Measurements from ENCODE around the gene LBH.
A peak's percentile ranks its signal among the peaks of the same experiment; 100 is the strongest.

LBH gene

DNA sequence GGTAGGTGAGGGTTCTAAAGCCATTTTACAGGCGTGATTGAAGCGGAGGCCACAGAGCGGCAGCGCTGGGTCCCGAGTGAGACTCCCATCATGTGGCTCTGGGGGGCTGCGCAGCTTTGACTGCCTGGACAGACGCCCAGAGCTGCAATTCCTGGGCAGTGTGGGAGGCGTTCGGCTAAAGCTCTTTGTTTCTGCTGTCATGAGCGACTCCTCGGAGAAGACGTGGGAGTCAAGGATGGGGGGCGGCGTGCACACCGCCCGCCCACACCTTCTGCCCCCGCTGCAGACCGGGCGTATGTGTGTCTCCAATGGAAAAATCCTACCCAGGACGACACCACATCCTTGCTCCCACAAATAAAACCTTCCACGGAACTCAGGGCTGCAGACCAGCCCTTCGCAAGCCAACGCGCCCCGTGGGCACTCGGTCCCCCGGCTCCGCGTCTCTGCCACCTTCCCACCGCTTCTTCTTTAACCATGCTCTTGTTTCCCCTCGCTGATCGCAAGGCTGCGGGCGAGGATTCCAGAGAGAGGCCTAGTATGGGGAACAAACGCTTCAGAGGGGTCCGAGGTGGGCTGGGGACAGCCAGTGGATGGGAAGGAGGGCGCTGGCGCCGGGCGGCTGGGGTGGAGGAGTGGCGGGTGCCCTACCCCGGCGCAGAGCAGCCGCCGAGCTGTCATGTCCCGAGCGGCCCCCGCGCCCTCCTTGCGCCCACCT lies 680 bp upstream of the LBH start:
- TF ChIP-seq Cebpa-rat (IDR thresholded peaks at IDR 0.05): no peak
- peaks cover 14 to 20% (median 16%) of the 10 kb centered on the region in 11 experiments; a peak in 19 of 22 replicates for H3K27me3 ChIP-seq
- H3K4me1 ChIP-seq: peaks cover 30 to 47% (median 44%) of the 10 kb centered on the region in 10 experiments
- peaks cover 0 to 21% (median 12%) of the 10 kb centered on the region in 11 experiments; a peak in 12 of 22 replicates for H4K20me1 ChIP-seq
- peak overlapping the region; percentile 78 to 89 (median 84) for H3K9ac ChIP-seq
- peak overlapping the region; percentile 68 to 84 (median 77) for H3K4me3 ChIP-seq
- H3K9me3 ChIP-seq (replicated peaks in 1 of 11): no peaks in the 10 kb centered on the region
- peak overlapping the region; percentile 92 to 100 (median 97) for H3K4me2 ChIP-seq
- H3K27ac ChIP-seq: peak overlapping the region in 10 of 11 experiments; percentile 48 to 88 (median 80); a peak in 19 of 22 replicates
- peaks cover 0 to 16% (median 12%) of the 10 kb centered on the region in 11 experiments; a peak in 14 of 22 replicates for H3K36me3 ChIP-seq

DNA sequence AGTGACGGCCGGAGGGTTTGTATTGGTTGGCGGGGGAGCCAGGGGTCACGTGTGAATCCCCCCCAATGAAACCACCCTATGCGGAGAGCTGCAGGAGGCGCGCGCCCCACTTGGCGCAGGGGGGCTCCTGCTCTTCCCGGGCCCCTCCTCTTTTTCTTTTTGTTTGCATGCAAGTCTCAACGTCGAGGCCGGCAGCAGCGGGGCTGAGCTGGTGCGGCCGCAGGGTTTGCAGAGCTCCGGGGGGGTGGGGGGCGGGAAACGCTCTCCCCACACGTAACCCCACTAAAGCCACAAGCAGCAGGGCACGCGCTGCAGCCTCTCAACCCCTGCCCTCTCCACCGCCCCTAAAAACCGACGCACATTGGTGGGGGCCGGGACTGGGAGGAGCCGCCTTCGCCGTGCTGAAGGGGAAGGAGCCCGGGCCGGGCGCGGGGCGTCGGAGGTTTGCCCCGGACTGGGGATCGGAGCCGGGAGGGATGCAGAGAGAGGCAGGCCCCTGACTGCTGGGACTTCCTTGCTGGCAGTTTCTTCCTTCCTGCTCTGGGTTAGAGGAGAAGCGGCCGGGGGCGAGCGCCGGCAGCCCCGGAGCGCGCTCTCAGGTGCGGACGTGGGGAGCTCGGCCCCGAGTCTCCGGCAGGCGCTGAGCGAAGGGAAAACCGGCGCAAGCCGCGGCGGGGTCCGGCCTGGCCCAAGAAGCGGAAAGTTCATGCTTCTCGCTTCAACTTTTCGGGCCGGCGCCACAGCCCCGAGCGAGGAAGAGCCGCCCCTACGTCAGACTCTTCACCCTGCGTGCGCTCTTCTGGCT lies 864 bp downstream of the LBH start:
- H3K36me3 ChIP-seq: peaks cover 0 to 31% (median 27%) of the 10 kb centered on the region in 11 experiments; a peak in 17 of 22 replicates
- H4K20me1 ChIP-seq: peaks cover 0 to 21% (median 12%) of the 10 kb centered on the region in 11 experiments; a peak in 12 of 22 replicates
- peak overlapping the region; percentile 92 to 100 (median 97) for H3K4me2 ChIP-seq
- no peaks in the 10 kb centered on the region for H3K9me3 ChIP-seq (replicated peaks in 1 of 11)
- H3K9ac ChIP-seq: peak overlapping the region; percentile 78 to 89 (median 84)
- H3K27me3 ChIP-seq: peaks cover 14 to 20% (median 16%) of the 10 kb centered on the region in 11 experiments; a peak in 19 of 22 replicates
- peaks cover 17 to 40% (median 32%) of the 10 kb centered on the region in 10 experiments for H3K4me1 ChIP-seq
- peak overlapping the region; percentile 44 to 88 (median 79); a peak in 21 of 22 replicates for H3K27ac ChIP-seq
- TF ChIP-seq Cebpa-rat (IDR thresholded peaks at IDR 0.05): no peak
- H3K4me3 ChIP-seq: peak overlapping the region; percentile 68 to 84 (median 77)

DNA sequence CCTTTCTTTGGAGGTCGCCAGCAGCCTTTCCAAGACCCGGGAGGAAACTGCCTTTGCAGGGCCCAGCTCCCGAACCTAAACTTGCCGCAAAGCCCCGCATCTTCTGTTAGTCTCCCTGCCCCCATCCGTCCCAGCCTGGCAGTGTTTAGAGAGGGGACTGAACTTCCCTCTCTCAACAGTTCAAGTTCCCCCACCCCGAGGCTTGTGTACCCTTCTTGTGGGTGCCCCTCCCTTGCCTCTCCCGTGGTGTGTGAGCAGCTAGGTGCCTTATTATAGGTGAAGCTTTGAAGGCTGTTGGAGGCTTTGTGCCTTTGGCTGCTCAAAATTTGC lies 1.4 kb downstream of the LBH start:
- H3K27me3 ChIP-seq: peaks cover 14 to 20% (median 16%) of the 10 kb centered on the region in 11 experiments; a peak in 19 of 22 replicates
- peak overlapping the region; percentile 44 to 88 (median 79); a peak in 21 of 22 replicates for H3K27ac ChIP-seq

DNA sequence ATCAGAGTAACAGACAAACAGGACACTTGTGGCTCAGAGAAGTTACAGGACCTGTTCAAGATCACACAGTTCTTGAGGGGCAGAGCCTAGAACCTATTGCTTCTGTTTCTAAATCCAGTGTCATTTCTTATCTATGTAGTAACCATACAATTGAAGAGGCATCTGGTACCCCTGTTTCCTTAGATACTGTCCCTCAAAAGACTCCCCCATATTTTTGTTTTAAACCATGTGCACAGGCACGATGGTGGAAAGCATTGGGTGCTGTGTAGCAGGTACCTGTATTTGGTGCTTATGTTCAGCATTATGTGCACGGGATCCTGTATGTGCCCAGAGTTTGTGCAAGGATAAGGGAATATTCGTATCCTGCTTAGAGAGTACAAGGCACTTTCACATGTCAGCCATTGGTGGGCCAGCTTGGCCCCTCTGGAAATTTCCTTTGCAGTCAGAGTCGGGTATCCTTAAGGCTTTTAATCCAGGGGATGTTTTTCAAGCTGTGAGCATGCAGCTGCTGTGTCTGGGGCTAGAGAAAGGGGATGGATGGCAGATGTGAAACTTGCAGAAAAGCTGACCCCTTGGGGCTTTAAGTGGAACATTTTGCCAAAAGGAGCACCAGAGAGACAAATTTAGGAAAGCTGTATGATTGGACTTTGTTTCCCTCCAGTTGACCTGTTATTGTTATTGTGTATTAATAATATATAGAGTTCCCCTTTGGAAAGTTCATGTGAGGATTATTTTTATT lies 2.1 kb downstream of the LBH start:
- H3K4me1 ChIP-seq: peaks cover 22 to 52% (median 36%) of the 10 kb centered on the region in 10 experiments
- peaks cover 5 to 43% (median 38%) of the 10 kb centered on the region in 11 experiments; a peak in 20 of 22 replicates for H3K36me3 ChIP-seq
- H3K4me3 ChIP-seq: peak overlapping the region; percentile 68 to 84 (median 77); a peak in 18 of 20 replicates
- H3K27me3 ChIP-seq: peaks cover 14 to 20% (median 16%) of the 10 kb centered on the region in 11 experiments; a peak in 19 of 22 replicates
- peak overlapping the region in 9 of 11 experiments; percentile 78 to 89 (median 84); a peak in 15 of 22 replicates for H3K9ac ChIP-seq
- no peaks in the 10 kb centered on the region for H3K9me3 ChIP-seq (replicated peaks in 1 of 11)
- no peak for TF ChIP-seq Cebpa-rat (IDR thresholded peaks at IDR 0.05)
- H4K20me1 ChIP-seq: peaks cover 0 to 27% (median 12%) of the 10 kb centered on the region in 11 experiments; a peak in 12 of 22 replicates
- peak overlapping the region; percentile 92 to 100 (median 97) for H3K4me2 ChIP-seq
- peak overlapping the region in 3 of 11 experiments; percentile 73 to 84 (median 84); a peak in 5 of 22 replicates for H3K27ac ChIP-seq

More for the DNA sequence above, 1.4 kb downstream of the LBH start:
- Histone ChIP-seq H3K4me3 (peak overlapping the region; percentile 68 to 84 (median 77)), H3K36me3 (peaks cover 0 to 37% (median 31%) of the 10 kb centered on the region in 11 experiments; a peak in 18 of 22 replicates), H3K4me1 (peaks cover 17 to 46% (median 33%) of the 10 kb centered on the region in 10 experiments), H4K20me1 (peaks cover 0 to 21% (median 12%) of the 10 kb centered on the region in 11 experiments; a peak in 12 of 22 replicates), H3K9ac (peak overlapping the region; percentile 78 to 89 (median 84)), H3K9me3 (replicated peaks in 1 of 11) (no peaks in the 10 kb centered on the region), H3K4me2 (peak overlapping the region; percentile 92 to 100 (median 97))
- TF ChIP-seq Cebpa-rat (IDR thresholded peaks at IDR 0.05): no peak

DNA sequence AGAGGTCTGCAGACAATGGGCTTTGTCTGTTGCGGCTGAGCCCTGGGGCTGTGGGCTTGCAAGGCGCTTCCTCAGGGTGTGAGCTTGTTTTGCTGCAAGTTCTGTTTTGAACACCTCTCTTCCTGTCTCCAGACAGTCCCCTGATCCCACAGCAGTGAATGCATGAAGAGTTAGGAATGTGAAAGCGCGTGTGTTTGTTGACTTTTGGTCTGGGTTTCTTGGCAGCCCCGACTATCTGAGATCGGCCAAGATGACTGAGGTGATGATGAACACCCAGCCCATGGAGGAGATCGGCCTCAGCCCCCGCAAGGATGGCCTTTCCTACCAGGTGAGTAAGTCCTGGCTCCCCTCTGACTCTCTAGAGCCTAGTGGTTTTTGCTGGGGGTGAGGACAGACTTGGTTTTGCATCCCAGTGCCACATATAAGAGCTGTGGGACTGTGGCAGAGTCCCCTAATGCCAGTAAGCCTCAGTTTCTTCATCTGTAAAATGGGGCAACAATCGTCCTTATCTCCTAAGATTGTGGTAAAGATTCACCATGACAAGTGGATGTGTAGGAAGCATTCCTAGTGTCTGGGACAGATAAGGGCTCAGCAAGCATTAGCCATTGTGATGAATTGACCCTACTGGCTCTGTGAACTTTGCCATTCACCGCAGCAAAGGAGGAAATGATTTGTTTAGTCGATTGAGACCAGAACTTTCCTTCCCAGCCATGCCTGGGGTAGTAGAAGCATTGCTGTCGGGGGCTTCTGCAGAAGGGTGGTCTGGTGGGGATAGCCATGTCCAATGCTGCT lies 3.0 kb downstream of the LBH start:
- H3K4me1 ChIP-seq: peaks cover 23 to 59% (median 41%) of the 10 kb centered on the region in 10 experiments
- no peaks in the 10 kb centered on the region; a peak in 1 of 22 replicates for H3K9me3 ChIP-seq (replicated peaks in 1 of 11)
- peak overlapping the region; percentile 92 to 100 (median 97) for H3K4me2 ChIP-seq
- TF ChIP-seq Cebpa-rat (IDR thresholded peaks at IDR 0.05): no peak
- peak overlapping the region in 3 of 11 experiments; percentile 85 to 89 (median 87); a peak in 2 of 22 replicates for H3K9ac ChIP-seq
- H4K20me1 ChIP-seq: peaks cover 0 to 28% (median 12%) of the 10 kb centered on the region in 11 experiments; a peak in 12 of 22 replicates
- peak overlapping the region in 1 of 10 experiments; percentile 83; a peak in 1 of 20 replicates for H3K4me3 ChIP-seq
- H3K27me3 ChIP-seq: peaks cover 14 to 18% (median 16%) of the 10 kb centered on the region in 11 experiments; a peak in 19 of 22 replicates
- peaks cover 8 to 53% (median 45%) of the 10 kb centered on the region in 11 experiments; a peak in 20 of 22 replicates for H3K36me3 ChIP-seq
- no peak overlapping the region for H3K27ac ChIP-seq

DNA sequence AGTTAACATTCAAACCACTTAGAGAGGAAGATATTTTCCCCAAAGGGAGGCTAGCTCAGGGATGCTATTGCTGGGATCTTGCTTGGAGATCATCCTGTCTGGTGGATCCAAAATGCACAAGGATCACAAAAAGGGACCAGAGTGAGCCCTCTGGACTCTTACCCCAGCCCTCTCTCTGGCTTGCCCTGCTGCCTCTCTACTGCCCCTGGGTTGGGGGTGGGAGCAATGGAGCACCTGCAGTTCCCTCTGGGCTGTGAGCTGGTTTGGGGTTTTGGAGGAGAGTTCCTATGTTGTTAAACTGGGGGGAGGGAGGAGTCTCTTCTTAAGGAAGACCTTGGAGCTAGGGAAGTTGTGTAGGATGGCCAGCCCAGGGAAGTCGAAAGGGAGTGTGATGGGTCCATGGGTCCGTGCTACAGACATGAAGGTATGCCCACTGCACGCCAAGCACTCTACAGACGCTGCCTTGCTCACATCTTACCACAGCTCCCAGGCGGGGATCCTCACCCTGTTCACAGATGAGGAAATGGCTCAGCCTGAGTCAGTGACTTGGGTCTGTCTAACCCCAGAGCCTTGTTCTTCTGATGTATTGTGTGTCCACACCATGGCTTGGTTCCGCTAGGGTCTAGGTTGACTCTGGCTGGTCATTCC lies 3.8 kb downstream of the LBH start:
- H3K27ac ChIP-seq: no peak overlapping the region
- H3K9me3 ChIP-seq (replicated peaks in 1 of 11): no peaks in the 10 kb centered on the region; a peak in 1 of 22 replicates
- H3K4me1 ChIP-seq: peaks cover 26 to 64% (median 47%) of the 10 kb centered on the region in 10 experiments
- TF ChIP-seq Cebpa-rat (IDR thresholded peaks at IDR 0.05): no peak
- H3K36me3 ChIP-seq: peaks cover 8 to 60% (median 53%) of the 10 kb centered on the region in 11 experiments; a peak in 20 of 22 replicates
- peaks cover 0 to 28% (median 12%) of the 10 kb centered on the region in 11 experiments; a peak in 12 of 22 replicates for H4K20me1 ChIP-seq
- peak overlapping the region in 4 of 11 experiments; percentile 1 to 97 (median 20); a peak in 2 of 22 replicates for H3K4me2 ChIP-seq
- no peak overlapping the region for H3K4me3 ChIP-seq
- peaks cover 7 to 11% (median 9%) of the 10 kb centered on the region in 11 experiments; a peak in 19 of 22 replicates for H3K27me3 ChIP-seq
- no peak overlapping the region for H3K9ac ChIP-seq
